RPMI7951 (cell line): Measurements from ENCODE around the gene TRIM47. TPM values are rescaled to one million over a fixed set of nuclear protein-coding genes. Genes with fewer than 3 reads are reported as not detected.
A peak's percentile ranks its signal among the peaks of the same experiment; 100 is the strongest.

Source experiments
- DNase-seq: peaks from one replicate; pipeline ENCODE4 v3.0.0-alpha.2; 2012; ENCODE audit warnings: low read depth
- total RNA-seq: library from RNA; depleted of rRNA; stranded (reverse); fragments of >200 nt; shearing (Covaris generic); gene quantifications from 2 replicates; pipeline ENCODE4 v1.2.3, GENCODE V29; 2014

Gene TRIM47
- total RNA-seq, 1 experiment from 2014 or later, result 13.6 TPM

- DNase-seq, result no peak
Measured at GRCh38 chr17:75908201-75908600, 29.8 kb upstream of the TRIM47 start.

GRCh38 chr17:75906143-75906884, 27.9 kb upstream of the TRIM47 start:
- no peak for DNase-seq

- peak; percentile 93 for DNase-seq
Measured at GRCh38 chr17:75904749-75905521, 26.6 kb upstream of the TRIM47 start, which contains the start of gene MRPL38. TSS of gene MRPL38 (minus strand) at chr17:75904884. CDS start at chr17:75904875, 9 bp downstream.

GRCh38 chr17:75902406-75902805, 24.0 kb upstream of the TRIM47 start:
- DNase-seq, result no peak

GRCh38 chr17:75901727-75902126, 23.3 kb upstream of the TRIM47 start:
- no peak for DNase-seq

GRCh38 chr17:75900691-75901533, 22.5 kb upstream of the TRIM47 start:
- DNase-seq, result no peak

- no peak for DNase-seq
Measured at GRCh38 chr17:75899767-75900468, 21.5 kb upstream of the TRIM47 start.

- DNase-seq, result no peak
Measured at GRCh38 chr17:75899353-75899752, 21.0 kb upstream of the TRIM47 start.

- DNase-seq, result no peak
Measured at GRCh38 chr17:75898791-75899190, 20.4 kb upstream of the TRIM47 start.

- no peak for DNase-seq
Measured at GRCh38 chr17:75898065-75898464, 19.7 kb upstream of the TRIM47 start.

GRCh38 chr17:75897160-75898019, 19.0 kb upstream of the TRIM47 start:
- DNase-seq, result no peak

GRCh38 chr17:75896415-75897159, 18.2 kb upstream of the TRIM47 start, which contains the start of gene TRIM65:
TSS of gene TRIM65 (minus strand) at chr17:75896951. CDS start at chr17:75896937, 14 bp downstream.
- DNase-seq, result peak; percentile 78

- DNase-seq, result peak; percentile 18
Measured at GRCh38 chr17:75895370-75896155, 17.2 kb upstream of the TRIM47 start.

- no peak for DNase-seq
Measured at GRCh38 chr17:75894049-75894733, 15.8 kb upstream of the TRIM47 start.

GRCh38 chr17:75893305-75894048, 15.1 kb upstream of the TRIM47 start:
- DNase-seq, result no peak

- DNase-seq, result no peak
Measured at GRCh38 chr17:75892556-75893224, 14.3 kb upstream of the TRIM47 start.
